PC-3 (cell line): ENCODE measurements around the gene ENDOV.

ENCODE experiments used
- CTCF ChIP-seq: fragments of 300-600 bp; sonication (generic); conservative IDR thresholded peaks from 2 replicates; pipeline ENCODE4 v1.5.1; 2017; ENCODE audit warnings: antibody characterized with exemption, low read depth, mild to moderate bottlenecking, low read length
- EZH2 ChIP-seq: fragments of 300-600 bp; sonication (generic); IDR thresholded peaks from one replicate; pipeline ENCODE4 v1.6.1; 2017; ENCODE audit warnings: antibody characterized with exemption, mild to moderate bottlenecking, low read length; ENCODE audit not compliant: unreplicated experiment
- EZH2phosphoT487 ChIP-seq: fragments of 300-600 bp; sonication (generic); IDR thresholded peaks from 2 replicates; pipeline ENCODE4 v1.6.1; 2018; ENCODE audit warnings: mild to moderate bottlenecking, antibody characterized with exemption, low read length, borderline replicate concordance

DNA sequence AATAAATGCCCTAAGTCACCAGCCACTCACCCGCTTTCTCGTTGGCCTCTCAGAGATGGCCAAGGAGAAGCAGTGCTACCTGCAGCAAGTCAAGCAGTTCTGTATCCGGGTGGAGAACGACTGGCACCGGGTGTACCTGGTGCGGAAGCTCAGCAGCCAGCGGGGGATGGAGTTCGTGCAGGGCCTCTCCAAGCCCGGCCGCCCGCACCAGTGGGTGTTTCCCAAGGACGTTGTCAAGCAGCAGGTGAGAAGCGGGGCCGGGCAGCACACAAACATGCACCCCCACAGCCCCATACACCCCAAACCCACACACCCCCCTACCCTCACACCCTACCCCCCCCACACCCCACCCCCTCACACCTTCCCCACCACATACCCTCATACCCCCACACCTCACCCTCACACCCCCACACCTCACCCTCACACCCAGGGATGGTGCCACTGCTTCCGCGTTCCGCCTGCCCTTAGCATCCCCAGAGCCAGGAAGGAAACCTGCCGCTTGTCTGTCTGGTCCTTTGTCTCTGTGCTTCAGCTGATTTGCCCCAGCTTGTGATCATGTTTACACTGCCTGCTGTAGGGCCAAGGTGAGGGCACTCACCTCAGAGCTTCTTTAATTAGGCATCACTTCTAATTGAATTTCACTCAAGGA is 41.9 kb upstream of the ENDOV start:
- TF ChIP-seq CTCF, result no peak
- no peak for TF ChIP-seq EZH2
- no peak for TF ChIP-seq EZH2phosphoT487
